ENCODE results near the gene MGMT.

MGMT gene

DNA sequence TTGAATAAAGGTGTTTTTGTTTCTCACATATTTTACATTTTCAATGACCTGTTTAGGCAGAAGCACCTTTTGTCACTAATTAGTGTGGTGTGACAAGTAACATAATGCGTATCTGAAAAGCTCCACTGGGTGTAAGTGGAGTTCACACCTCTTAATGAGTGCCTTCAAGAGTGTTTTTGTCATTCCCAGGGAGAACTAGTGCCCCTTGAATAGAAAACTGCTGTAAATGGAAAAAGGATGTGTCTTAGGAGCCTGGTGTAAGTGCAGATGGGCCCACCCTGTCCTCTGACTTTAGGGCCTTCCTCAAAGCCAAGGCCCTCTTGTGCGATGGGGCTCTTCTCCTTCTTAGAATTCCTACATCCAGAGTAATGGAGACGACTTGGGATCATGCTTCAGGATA lies 170.0 kb downstream of the MGMT start:
- Histone ChIP-seq H4K20me1 (no peaks in the 10 kb centered on the region), H3K27ac (no peak overlapping the region), H3K9me3 (replicated peaks in 1 of 11) (peaks cover 29 to 52% (median 39%) of the 10 kb centered on the region in 11 experiments), H3K36me3 (peaks cover 16 to 51% (median 29%) of the 10 kb centered on the region in 11 experiments; a peak in 17 of 22 replicates), H3K9ac (no peak overlapping the region), H3K4me1 (peaks cover 0 to 8% (median 0%) of the 10 kb centered on the region in 10 experiments; a peak in 7 of 20 replicates), H3K4me2 (no peak overlapping the region), H3K4me3 (no peak overlapping the region), H3K27me3 (no peaks in the 10 kb centered on the region)
- TF ChIP-seq Cebpa-rat (IDR thresholded peaks at IDR 0.05), result no peak

DNA sequence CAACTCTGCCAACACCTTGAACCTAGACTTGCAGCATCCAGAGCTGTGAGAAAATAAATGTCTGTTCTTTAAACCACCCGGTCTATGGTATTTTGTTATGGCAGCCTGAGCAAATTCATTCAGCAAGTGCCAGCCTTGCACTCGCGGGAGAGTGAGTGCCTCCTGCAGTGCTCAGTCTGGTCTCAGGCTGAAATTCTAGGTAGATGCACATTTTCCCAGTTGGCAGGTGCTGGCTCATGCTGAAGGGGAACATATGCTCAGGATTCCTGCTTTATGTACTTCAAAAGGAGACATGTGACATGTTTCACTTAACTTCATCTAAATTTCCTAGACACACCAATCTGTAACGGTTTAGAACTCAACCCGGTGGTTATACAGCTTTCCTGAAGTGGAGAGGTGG lies 170.8 kb downstream of the MGMT start:
- peaks cover 0 to 4% (median 0%) of the 10 kb centered on the region in 11 experiments; a peak in 1 of 22 replicates for H4K20me1 ChIP-seq
- peaks cover 24 to 44% (median 31%) of the 10 kb centered on the region in 11 experiments for H3K9me3 ChIP-seq (replicated peaks in 1 of 11)
- no peak overlapping the region for H3K4me2 ChIP-seq
- peaks cover 7 to 16% (median 7%) of the 10 kb centered on the region in 10 experiments for H3K4me1 ChIP-seq
- no peak overlapping the region for H3K27ac ChIP-seq
- no peak overlapping the region for H3K9ac ChIP-seq
- no peaks in the 10 kb centered on the region for H3K27me3 ChIP-seq
- TF ChIP-seq Cebpa-rat (IDR thresholded peaks at IDR 0.05), result no peak
- peaks cover 14 to 45% (median 25%) of the 10 kb centered on the region in 11 experiments; a peak in 16 of 22 replicates for H3K36me3 ChIP-seq
- H3K4me3 ChIP-seq, result no peak overlapping the region

DNA sequence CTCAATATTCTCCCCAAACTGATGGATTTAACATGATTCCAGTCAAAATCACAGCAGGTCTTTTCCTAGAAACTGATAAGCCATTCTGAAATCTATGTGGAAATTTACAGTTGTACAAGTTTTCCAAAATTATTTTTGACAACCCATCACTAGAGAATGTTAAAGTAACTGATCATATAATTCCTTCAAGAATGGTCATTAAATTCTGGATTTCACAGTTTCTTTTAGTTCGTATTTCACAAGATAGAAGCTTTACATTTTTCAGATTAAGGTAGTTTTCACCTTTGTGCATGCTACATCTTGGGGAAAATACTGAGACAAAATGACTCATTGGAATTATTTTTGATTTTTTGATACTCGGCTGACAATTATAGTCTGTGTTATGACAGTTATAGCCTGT lies 174.3 kb downstream of the MGMT start:
- TF ChIP-seq Cebpa-rat (IDR thresholded peaks at IDR 0.05), result no peak
- peak overlapping the region in 4 of 11 experiments; percentile 12 to 89 (median 24); a peak in 3 of 22 replicates for H3K4me2 ChIP-seq

DNA sequence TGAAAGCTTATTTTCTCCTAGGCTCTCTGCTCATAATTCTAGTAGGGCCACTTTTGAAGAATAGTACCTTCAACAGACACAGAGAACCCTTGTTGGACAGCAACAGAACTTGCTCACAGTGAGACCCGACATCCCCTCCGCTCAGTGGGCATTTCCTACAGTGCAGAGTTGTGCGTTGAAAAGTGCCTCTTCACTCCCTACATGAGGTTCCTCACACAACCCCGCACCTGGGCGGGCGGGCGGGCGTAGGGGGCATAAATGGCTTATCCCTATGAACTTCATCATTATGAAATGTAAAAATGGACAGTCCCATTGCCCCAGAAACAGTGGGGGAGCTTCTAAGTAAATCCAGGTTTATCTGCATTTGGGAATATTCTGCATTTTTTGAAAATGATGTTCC lies 174.9 kb downstream of the MGMT start:
- peak overlapping the region in 10 of 11 experiments; percentile 82 to 94 (median 88); a peak in 17 of 22 replicates for H3K4me2 ChIP-seq
- H3K27me3 ChIP-seq, result no peaks in the 10 kb centered on the region
- H4K20me1 ChIP-seq, result peaks cover 0 to 15% (median 7%) of the 10 kb centered on the region in 11 experiments; a peak in 7 of 22 replicates
- no peak overlapping the region for H3K27ac ChIP-seq
- no peak overlapping the region for H3K4me3 ChIP-seq
- no peak for TF ChIP-seq Cebpa-rat (IDR thresholded peaks at IDR 0.05)
- H3K9ac ChIP-seq, result no peak overlapping the region
- H3K4me1 ChIP-seq, result peaks cover 16 to 36% (median 27%) of the 10 kb centered on the region in 10 experiments
- peaks cover 2 to 19% (median 13%) of the 10 kb centered on the region in 11 experiments; a peak in 12 of 22 replicates for H3K36me3 ChIP-seq
- peaks cover 0 to 9% (median 6%) of the 10 kb centered on the region in 11 experiments; a peak in 8 of 22 replicates for H3K9me3 ChIP-seq (replicated peaks in 1 of 11)

More for the DNA sequence above, 174.3 kb downstream of the MGMT start:
- Histone ChIP-seq H3K36me3 (peaks cover 2 to 23% (median 13%) of the 10 kb centered on the region in 11 experiments; a peak in 14 of 22 replicates), H3K27me3 (no peaks in the 10 kb centered on the region), H3K9ac (no peak overlapping the region), H3K27ac (no peak overlapping the region), H3K9me3 (replicated peaks in 1 of 11) (peaks cover 0 to 10% (median 6%) of the 10 kb centered on the region in 11 experiments; a peak in 9 of 22 replicates), H4K20me1 (peaks cover 0 to 15% (median 7%) of the 10 kb centered on the region in 11 experiments; a peak in 6 of 22 replicates), H3K4me1 (peaks cover 16 to 36% (median 27%) of the 10 kb centered on the region in 10 experiments), H3K4me3 (no peak overlapping the region)

DNA sequence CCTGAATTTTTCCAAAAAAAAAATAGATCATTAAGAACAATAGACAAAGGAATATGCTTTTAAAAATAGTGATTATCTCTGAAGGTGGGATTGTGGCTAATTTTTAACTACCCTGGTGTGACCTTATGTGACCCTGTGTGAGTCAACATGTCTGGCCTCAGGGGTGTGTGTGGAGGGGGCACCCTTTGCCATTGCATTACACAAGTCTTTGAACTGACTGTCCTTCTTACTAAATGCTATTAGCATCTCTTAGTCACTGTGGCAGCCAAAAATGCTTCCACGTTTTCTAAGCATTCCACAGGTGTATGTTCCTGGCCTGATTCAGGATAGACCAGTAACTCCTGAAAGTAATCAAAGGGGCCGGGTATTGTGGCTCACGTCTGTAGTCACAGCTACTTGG lies 175.4 kb downstream of the MGMT start:
- Histone ChIP-seq H3K4me2 (peak overlapping the region; percentile 60 to 94 (median 87)), H3K27ac (peak overlapping the region in 5 of 11 experiments; percentile 22 to 48 (median 28); a peak in 4 of 22 replicates), H3K4me3 (peak overlapping the region in 3 of 10 experiments; percentile 41 to 47 (median 44); a peak in 4 of 20 replicates), H3K9me3 (replicated peaks in 1 of 11) (peaks cover 0 to 6% (median 4%) of the 10 kb centered on the region in 11 experiments; a peak in 6 of 22 replicates), H3K27me3 (no peaks in the 10 kb centered on the region), H4K20me1 (peaks cover 0 to 15% (median 7%) of the 10 kb centered on the region in 11 experiments; a peak in 7 of 22 replicates), H3K4me1 (peaks cover 16 to 36% (median 27%) of the 10 kb centered on the region in 10 experiments), H3K36me3 (peaks cover under 1 to 16% (median 9%) of the 10 kb centered on the region in 11 experiments; a peak in 10 of 22 replicates), H3K9ac (peak overlapping the region in 6 of 11 experiments; percentile 41 to 58 (median 52); a peak in 5 of 22 replicates)
- TF ChIP-seq Cebpa-rat (IDR thresholded peaks at IDR 0.05), result no peak

DNA sequence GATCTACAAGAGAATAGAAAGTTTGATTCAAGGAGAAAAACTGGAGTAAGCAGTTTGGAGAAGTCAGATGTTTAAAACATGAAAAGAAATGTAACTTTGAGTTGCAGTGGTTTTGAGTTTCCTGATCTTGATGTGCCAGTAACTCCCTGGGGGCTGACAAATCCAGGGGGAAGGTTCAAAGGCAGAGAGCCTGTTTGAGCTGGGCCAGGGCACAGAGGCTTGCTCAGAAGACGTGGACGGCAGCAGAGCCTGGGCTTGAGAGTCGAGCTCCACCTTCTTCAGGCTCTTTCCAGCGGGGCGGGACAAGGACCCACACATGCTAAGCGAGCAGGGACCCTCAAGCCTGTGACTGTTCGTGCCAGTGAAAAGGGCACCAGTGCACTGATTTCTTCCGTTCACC lies 176.2 kb downstream of the MGMT start:
- no peaks in the 10 kb centered on the region for H3K27me3 ChIP-seq
- H4K20me1 ChIP-seq, result peaks cover 0 to 15% (median 7%) of the 10 kb centered on the region in 11 experiments; a peak in 7 of 22 replicates
- H3K4me1 ChIP-seq, result peaks cover 16 to 36% (median 27%) of the 10 kb centered on the region in 10 experiments
- peak overlapping the region; percentile 60 to 94 (median 87) for H3K4me2 ChIP-seq
- H3K27ac ChIP-seq, result peak overlapping the region in 8 of 11 experiments; percentile 21 to 56 (median 28); a peak in 13 of 22 replicates
- no peaks in the 10 kb centered on the region; a peak in 1 of 22 replicates for H3K9me3 ChIP-seq (replicated peaks in 1 of 11)
- TF ChIP-seq Cebpa-rat (IDR thresholded peaks at IDR 0.05), result no peak
- peaks cover 0 to 12% (median 4%) of the 10 kb centered on the region in 11 experiments; a peak in 6 of 22 replicates for H3K36me3 ChIP-seq
- peak overlapping the region in 10 of 11 experiments; percentile 3 to 58 (median 48); a peak in 15 of 22 replicates for H3K9ac ChIP-seq
- peak overlapping the region in 6 of 10 experiments; percentile 2 to 47 (median 42); a peak in 11 of 20 replicates for H3K4me3 ChIP-seq

DNA sequence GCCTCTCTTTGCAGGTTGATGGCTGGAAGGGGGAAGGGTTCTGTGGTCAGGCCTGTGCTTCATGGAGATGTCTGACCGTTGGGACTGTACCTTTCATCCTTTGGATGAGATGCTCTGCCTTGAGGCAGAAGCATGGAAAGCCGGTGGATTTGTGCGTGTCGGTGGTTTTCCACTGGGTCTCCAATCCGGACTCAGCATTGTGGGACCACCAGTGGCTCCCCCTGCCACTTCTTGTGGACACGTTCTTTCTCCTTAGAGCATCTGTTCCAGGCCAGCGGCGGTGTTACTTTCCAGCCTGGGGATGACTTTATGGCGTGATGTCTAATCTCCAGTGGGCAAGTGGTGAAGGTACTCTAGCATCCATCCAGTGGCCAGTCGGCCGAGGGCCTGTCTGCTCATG lies 178.4 kb downstream of the MGMT start:
- no peak overlapping the region for H3K27ac ChIP-seq
- no peaks in the 10 kb centered on the region; a peak in 2 of 22 replicates for H3K9me3 ChIP-seq (replicated peaks in 1 of 11)
- H3K9ac ChIP-seq, result no peak overlapping the region
- H3K4me2 ChIP-seq, result no peak overlapping the region
- H3K27me3 ChIP-seq, result no peaks in the 10 kb centered on the region
- no peak overlapping the region for H3K4me3 ChIP-seq
- peaks cover 16 to 36% (median 27%) of the 10 kb centered on the region in 10 experiments for H3K4me1 ChIP-seq
- peaks cover 0 to 15% (median 7%) of the 10 kb centered on the region in 11 experiments; a peak in 7 of 22 replicates for H4K20me1 ChIP-seq
- no peak for TF ChIP-seq Cebpa-rat (IDR thresholded peaks at IDR 0.05)
- H3K36me3 ChIP-seq, result peaks cover 0 to 15% (median 7%) of the 10 kb centered on the region in 11 experiments; a peak in 13 of 22 replicates

DNA sequence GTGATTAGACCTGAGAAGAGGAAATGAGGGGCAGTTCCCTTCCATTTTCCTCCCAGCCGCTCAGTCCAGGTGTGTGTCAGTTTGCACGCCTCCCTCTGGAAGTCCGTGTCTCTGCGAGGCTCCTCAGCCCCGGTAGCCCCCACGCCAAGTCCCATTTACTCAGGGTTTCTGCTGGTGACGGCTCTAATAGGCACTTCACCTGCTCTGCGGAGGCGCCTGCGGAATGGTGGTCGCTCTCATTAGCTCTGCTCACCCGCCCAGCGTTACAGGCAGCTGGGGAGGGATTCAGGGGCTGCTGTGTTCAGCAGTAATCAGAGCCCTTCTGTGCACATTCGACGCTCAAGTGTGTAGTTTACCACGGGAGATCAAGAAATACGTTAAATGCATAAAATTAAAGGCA lies 179.9 kb downstream of the MGMT start:
- no peaks in the 10 kb centered on the region for H3K27me3 ChIP-seq
- no peaks in the 10 kb centered on the region; a peak in 2 of 22 replicates for H3K9me3 ChIP-seq (replicated peaks in 1 of 11)
- no peak for TF ChIP-seq Cebpa-rat (IDR thresholded peaks at IDR 0.05)

DNA sequence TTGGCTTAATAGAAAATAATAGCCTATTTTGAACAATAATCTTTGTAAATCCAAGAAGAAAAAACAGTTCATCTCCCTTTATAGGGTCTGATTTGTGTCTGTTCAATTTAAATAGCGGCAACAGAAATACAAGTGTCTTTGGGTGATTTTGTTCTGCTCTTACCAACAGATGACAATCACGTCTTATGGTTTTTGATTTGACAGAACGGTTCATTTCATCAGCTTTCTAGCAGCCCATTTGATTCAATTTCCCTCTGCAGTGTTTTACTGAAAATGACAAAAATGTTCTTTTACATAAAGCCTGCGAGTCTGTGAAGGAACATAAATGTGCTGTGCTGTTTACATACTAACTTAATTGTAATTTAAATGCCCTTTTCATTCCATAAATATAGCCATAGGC lies 180.5 kb downstream of the MGMT start:
- Histone ChIP-seq H3K36me3 (peaks cover 0 to 21% (median 11%) of the 10 kb centered on the region in 11 experiments; a peak in 13 of 22 replicates), H3K9ac (no peak overlapping the region), H3K4me3 (no peak overlapping the region), H3K4me1 (peaks cover 22 to 38% (median 34%) of the 10 kb centered on the region in 10 experiments), H3K9me3 (replicated peaks in 1 of 11) (no peaks in the 10 kb centered on the region; a peak in 2 of 22 replicates), H4K20me1 (peaks cover 0 to 23% (median 9%) of the 10 kb centered on the region in 11 experiments; a peak in 7 of 22 replicates), H3K4me2 (no peak overlapping the region), H3K27me3 (no peaks in the 10 kb centered on the region), H3K27ac (no peak overlapping the region)
- TF ChIP-seq Cebpa-rat (IDR thresholded peaks at IDR 0.05), result no peak

More for the DNA sequence above, 179.9 kb downstream of the MGMT start:
- Histone ChIP-seq H3K4me2 (no peak overlapping the region), H3K4me3 (no peak overlapping the region), H4K20me1 (peaks cover 0 to 17% (median 7%) of the 10 kb centered on the region in 11 experiments; a peak in 7 of 22 replicates), H3K9ac (no peak overlapping the region), H3K4me1 (peaks cover 20 to 37% (median 34%) of the 10 kb centered on the region in 10 experiments), H3K27ac (no peak overlapping the region), H3K36me3 (peaks cover 0 to 21% (median 11%) of the 10 kb centered on the region in 11 experiments; a peak in 13 of 22 replicates)

Measured in BLaER1 treated with 17β-estradiol and CSF1 and Interleukin-3, amounts not matched to agents 10 nM and 100 nM (cell line).